Measurements from ENCODE around the gene PKLR. TPM values are rescaled to one million over a fixed set of nuclear protein-coding genes. Genes with fewer than 3 reads are reported as not detected.

PKLR gene
- total and polyA plus RNA-seq, 2 of the 4 experiments (the other 2 are of a cell fraction): 0.03 TPM; not detected in 1

GRCh38 chr1:155318082-155318481, 16.8 kb upstream of the PKLR start:
- H3K4me3 ChIP-seq (ENCODE audit: insufficient read depth, low read depth, low read length): no peak overlapping the region
- H3K4me1 ChIP-seq (ENCODE audit: control insufficient read depth, insufficient read depth, low read length): peaks cover 9% of the 10 kb centered on the region; the same call in 1 of the 2 replicates
- DNase-seq (no peak), ATAC-seq (ENCODE audit: low read depth) (no peak)
- no peak overlapping the region for H3K56ac ChIP-seq (ENCODE audit: extremely low read depth, insufficient read depth, low read length)
- H3K27me3 ChIP-seq (ENCODE audit: control insufficient read depth, insufficient read depth, low read length): no peaks in the 10 kb centered on the region
- no peak overlapping the region for H2BK120ac ChIP-seq (ENCODE audit: low read depth, low read length)
- intact Hi-C loops (cut with micrococcal nuclease): no loop called here
- no peak overlapping the region for H4K5ac ChIP-seq (ENCODE audit: low read depth, low read length)
- H4K91ac ChIP-seq (ENCODE audit: insufficient read depth, low read depth, low read length): no peak overlapping the region
- no peaks in the 10 kb centered on the region for H4K20me1 ChIP-seq (ENCODE audit: insufficient read depth, low read length)
- ChIA-PET POLR2A (ENCODE audit: unreplicated experiment) (no interaction called here), CTCF (no interaction called here)
- BruUV-seq (replicated peaks): no TSS peak
- H3K4ac ChIP-seq (ENCODE audit: low read depth, low read length): no peak overlapping the region
- no peak overlapping the region for H2AK9ac ChIP-seq (replicated peaks; ENCODE audit: low read depth, low read length, poor library complexity)
- peaks cover 0 to 52% of the 10 kb centered on the region in 2 experiments; a peak in 3 of 4 replicates for H3K79me1 ChIP-seq (ENCODE audit: low read depth in 1 of 2, low read length in 2 of 2)
- no peak overlapping the region for H4K8ac ChIP-seq (ENCODE audit: low read depth in 2 of 2, low read length in 2 of 2)
- H3K9me1 ChIP-seq (ENCODE audit: insufficient read depth, low read length): peaks cover 13% of the 10 kb centered on the region; the same call in 1 of the 2 replicates
- H3K23ac ChIP-seq (ENCODE audit: low read depth, low read length): no peak overlapping the region
- no peak overlapping the region for H3K9ac ChIP-seq (ENCODE audit: low read depth, low read length)
- H3K9me3 ChIP-seq (ENCODE audit: control insufficient read depth, insufficient read depth, low read length): no peaks in the 10 kb centered on the region
- H2AFZ ChIP-seq (replicated peaks; ENCODE audit: low read length, poor library complexity): no peak overlapping the region
- 90% methylated on average over 6 of the region's 9 CpGs; no CpG with 5 or more reads in 1 of the 2 experiments for WGBS, 2 experiments (ENCODE audit: extremely low coverage in 2 of 2, insufficient read length in 1 of 2)
- in situ Hi-C loops (cut with MboI; ENCODE audit: low sequenced_read_pairs): loop anchor here (5.0 kb wide), 1 partner anchor 41 kb away; the partner anchor contains the start of gene HCN3
- H3K27ac ChIP-seq (ENCODE audit: insufficient read depth, low read length): no peak overlapping the region
- TF ChIP-seq, protein P1, sequence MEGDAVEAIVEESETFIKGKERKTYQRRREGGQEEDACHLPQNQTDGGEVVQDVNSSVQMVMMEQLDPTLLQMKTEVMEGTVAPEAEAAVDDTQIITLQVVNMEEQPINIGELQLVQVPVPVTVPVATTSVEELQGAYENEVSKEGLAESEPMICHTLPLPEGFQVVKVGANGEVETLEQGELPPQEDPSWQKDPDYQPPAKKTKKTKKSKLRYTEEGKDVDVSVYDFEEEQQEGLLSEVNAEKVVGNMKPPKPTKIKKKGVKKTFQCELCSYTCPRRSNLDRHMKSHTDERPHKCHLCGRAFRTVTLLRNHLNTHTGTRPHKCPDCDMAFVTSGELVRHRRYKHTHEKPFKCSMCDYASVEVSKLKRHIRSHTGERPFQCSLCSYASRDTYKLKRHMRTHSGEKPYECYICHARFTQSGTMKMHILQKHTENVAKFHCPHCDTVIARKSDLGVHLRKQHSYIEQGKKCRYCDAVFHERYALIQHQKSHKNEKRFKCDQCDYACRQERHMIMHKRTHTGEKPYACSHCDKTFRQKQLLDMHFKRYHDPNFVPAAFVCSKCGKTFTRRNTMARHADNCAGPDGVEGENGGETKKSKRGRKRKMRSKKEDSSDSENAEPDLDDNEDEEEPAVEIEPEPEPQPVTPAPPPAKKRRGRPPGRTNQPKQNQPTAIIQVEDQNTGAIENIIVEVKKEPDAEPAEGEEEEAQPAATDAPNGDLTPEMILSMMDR (conservative IDR thresholded peaks at IDR 0.05; ENCODE audit: low read depth, low read length): no peak
- TF ChIP-seq RCOR1 (IDR thresholded peaks at IDR 0.05; ENCODE audit: insufficient replicate concordance, low read length) (no peak), SMC3 (IDR thresholded peaks at IDR 0.05; ENCODE audit: low read depth, low read length) (no peak), MAZ (IDR thresholded peaks at IDR 0.05; ENCODE audit: borderline replicate concordance, low read depth, low read length) (no peak), FOS (IDR thresholded peaks at IDR 0.05; ENCODE audit: low read depth, low read length) (no peak), RAD21 (IDR thresholded peaks at IDR 0.05; ENCODE audit: low read length) (no peak), USF2 (IDR thresholded peaks at IDR 0.05; ENCODE audit: low read depth, low read length) (no peak), CHD1 (IDR thresholded peaks at IDR 0.05; ENCODE audit: low read depth, low read length) (no peak), RFX5 (IDR thresholded peaks at IDR 0.05; ENCODE audit: low read depth, low read length) (no peak), BHLHE40 (IDR thresholded peaks at IDR 0.05; ENCODE audit: low read depth, low read length) (no peak), MXI1 (IDR thresholded peaks at IDR 0.05; ENCODE audit: borderline replicate concordance, low read depth, low read length) (no peak), CEBPB (IDR thresholded peaks at IDR 0.05; ENCODE audit: low read depth, low read length) (no peak), MAFK (IDR thresholded peaks at IDR 0.05; ENCODE audit: low read depth, low read length) (no peak), NFE2L2 (IDR thresholded peaks at IDR 0.05; ENCODE audit: low read depth, low read length) (no peak), POLR2A (IDR thresholded peaks at IDR 0.05; ENCODE audit: low read depth, low read length) (no peak)
- TF ChIP-seq, protein P2, sequence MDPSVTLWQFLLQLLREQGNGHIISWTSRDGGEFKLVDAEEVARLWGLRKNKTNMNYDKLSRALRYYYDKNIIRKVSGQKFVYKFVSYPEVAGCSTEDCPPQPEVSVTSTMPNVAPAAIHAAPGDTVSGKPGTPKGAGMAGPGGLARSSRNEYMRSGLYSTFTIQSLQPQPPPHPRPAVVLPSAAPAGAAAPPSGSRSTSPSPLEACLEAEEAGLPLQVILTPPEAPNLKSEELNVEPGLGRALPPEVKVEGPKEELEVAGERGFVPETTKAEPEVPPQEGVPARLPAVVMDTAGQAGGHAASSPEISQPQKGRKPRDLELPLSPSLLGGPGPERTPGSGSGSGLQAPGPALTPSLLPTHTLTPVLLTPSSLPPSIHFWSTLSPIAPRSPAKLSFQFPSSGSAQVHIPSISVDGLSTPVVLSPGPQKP (IDR thresholded peaks at IDR 0.05; ENCODE audit: borderline replicate concordance, low read depth, low read length): no peak
- no peak overlapping the region for H3K4me2 ChIP-seq (ENCODE audit: low read depth, low read length)
- dilution Hi-C loops (cut with HindIII; ENCODE audit: low sequenced_read_pairs, unreplicated experiment): no loop called here
- H2BK15ac ChIP-seq (ENCODE audit: low read depth, low read length): no peak overlapping the region
- H3K14ac ChIP-seq (replicated peaks; ENCODE audit: low read depth, low read length): no peak overlapping the region
- H3K36me3 ChIP-seq (ENCODE audit: control insufficient read depth, insufficient read depth, low read length): peaks cover 20% of the 10 kb centered on the region
- H2AK5ac ChIP-seq (ENCODE audit: low read depth, low read length): no peak overlapping the region
- no peak overlapping the region for H3K18ac ChIP-seq (ENCODE audit: low read depth, low read length)
- no peak overlapping the region for H2BK5ac ChIP-seq (ENCODE audit: low read depth, low read length, poor library complexity, severe bottlenecking)
- H2BK20ac ChIP-seq (ENCODE audit: low read depth, low read length): no peak overlapping the region
